ENCODE data around the gene NLRP1. TPM values are rescaled to one million over a fixed set of nuclear protein-coding genes. Genes with fewer than 3 reads are reported as not detected.

NLRP1 gene
- total and polyA plus RNA-seq, 2 of the 13 experiments (the other 11 are each of a cell fraction or from before 2014, with no cell fraction given): 3.4 to 3.7 TPM

DNA sequence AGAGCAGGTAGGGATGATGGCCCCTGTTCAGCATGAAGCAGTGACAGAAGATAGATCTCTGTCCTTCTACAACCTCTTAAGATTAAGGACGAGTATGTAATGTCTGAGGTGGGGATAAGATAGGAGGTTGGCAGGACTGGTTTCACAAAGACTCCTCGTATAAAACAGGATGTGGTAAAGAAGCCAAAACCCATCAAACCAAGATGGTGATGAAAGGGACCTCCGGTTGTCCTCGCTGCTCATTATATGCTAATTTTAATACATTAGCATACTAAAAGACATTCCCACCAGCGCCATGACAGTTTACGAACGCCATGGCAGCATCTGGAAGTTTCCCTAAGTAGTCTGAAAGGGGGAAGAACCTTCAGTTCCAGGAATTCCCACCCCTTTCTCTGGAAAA, 70.7 kb downstream of the NLRP1 start:
- Histone ChIP-seq H3K27ac (ENCODE audit: extremely low read length, insufficient read depth, low read length) (no peak overlapping the region), H3K27me3 (ENCODE audit: control insufficient read depth in 1 of 2, insufficient read depth in 2 of 2, low read length in 2 of 2) (no peaks in the 10 kb centered on the region), H3K4me2 (ENCODE audit: low read depth, low read length) (no peak overlapping the region), H3K4me3 (replicated peaks in 1 of 3; ENCODE audit: insufficient read depth in 1 of 3, low read depth in 2 of 3, low read length in 3 of 3) (no peak overlapping the region), H3K9me3 (ENCODE audit: low read length) (no peaks in the 10 kb centered on the region), H3K36me3 (replicated peaks in 1 of 2; ENCODE audit: control insufficient read depth in 1 of 2, insufficient read depth in 2 of 2, low read length in 2 of 2) (no peaks in the 10 kb centered on the region), H3K79me2 (ENCODE audit: insufficient read depth, low read length) (no peaks in the 10 kb centered on the region), H4K20me1 (ENCODE audit: insufficient read depth, low read length) (no peaks in the 10 kb centered on the region), H3K4me1 (ENCODE audit: insufficient read depth, low read length) (peaks cover 39% of the 10 kb centered on the region), H3K9ac (ENCODE audit: insufficient read depth, low read depth, low read length) (no peak overlapping the region), H2AFZ (ENCODE audit: low read length) (no peak overlapping the region)
- no peak for TF ChIP-seq KLF13 (CRISPR knock-in tag; IDR thresholded peaks at IDR 0.05)
- in situ Hi-C loops (cut with HindIII; ENCODE audit: extremely low pct_ligation_motif_present, low pct_unique_long_range_greater_than_20kb) (no loop called here), intact Hi-C loops (cut with micrococcal nuclease; ENCODE audit: unreplicated experiment) (no loop called here)
- FAIRE-seq (no peak), ATAC-seq (no peak), DNase-seq (ENCODE audit: low spot score) (no peak)
- BruUV-seq (replicated peaks): no TSS peak
- ChIA-PET POLR2A (no interaction called here), CTCF (ENCODE audit: low intra/inter-chr PET ratio, low total read pairs) (no interaction called here)
- WGBS (ENCODE audit: low lambda C conversion rate): 50% methylated on average over 7 of the region's 7 CpGs

DNA sequence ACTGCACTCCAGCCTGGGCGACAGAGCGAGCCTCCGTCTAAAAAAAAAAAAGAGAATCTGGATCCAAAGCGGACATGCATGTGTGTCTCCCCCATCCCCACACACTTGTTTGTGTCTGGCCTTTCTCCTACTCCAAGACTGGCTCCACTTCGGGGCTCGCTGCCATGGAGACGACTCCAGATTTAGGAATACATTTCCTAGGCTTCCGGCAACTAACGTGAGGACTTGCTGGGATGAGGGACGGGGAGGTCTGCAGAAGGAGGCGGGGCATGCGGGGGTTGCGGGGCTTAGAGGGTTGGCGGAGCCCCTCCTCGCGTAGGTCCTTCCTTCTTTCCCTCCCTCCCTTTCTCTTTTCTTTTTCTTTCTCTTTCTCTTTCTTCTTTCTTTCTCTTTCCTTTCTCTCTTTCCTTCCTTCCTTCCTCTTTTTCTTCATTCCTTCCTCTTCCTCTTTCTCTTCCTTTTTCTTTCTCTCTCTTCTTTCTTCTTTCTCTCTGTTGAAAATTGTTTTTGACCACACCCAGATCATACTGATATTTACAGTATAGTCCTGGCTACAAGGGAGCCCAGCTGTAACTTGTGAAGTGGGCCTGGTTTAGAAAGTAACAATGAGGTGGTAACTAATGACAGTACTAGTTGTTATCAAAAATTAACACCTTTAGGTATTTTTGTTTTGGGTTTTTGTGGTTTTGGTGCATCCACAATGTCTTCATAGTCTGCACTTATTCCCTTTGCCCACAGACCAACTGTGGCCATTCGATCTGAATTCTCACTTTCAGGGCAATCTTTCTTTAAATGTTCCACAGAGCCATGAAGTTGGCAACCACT, 72.7 kb downstream of the NLRP1 start:
- Histone ChIP-seq H3K4me3 (replicated peaks in 1 of 3; ENCODE audit: insufficient read depth in 1 of 3, low read depth in 2 of 3, low read length in 3 of 3) (no peak overlapping the region), H3K4me1 (ENCODE audit: insufficient read depth, low read length) (peaks cover 18% of the 10 kb centered on the region), H2AFZ (ENCODE audit: low read length) (no peak overlapping the region), H3K27ac (ENCODE audit: extremely low read length, insufficient read depth, low read length) (no peak overlapping the region), H3K9me3 (ENCODE audit: low read length) (no peaks in the 10 kb centered on the region), H4K20me1 (ENCODE audit: insufficient read depth, low read length) (no peaks in the 10 kb centered on the region), H3K79me2 (ENCODE audit: insufficient read depth, low read length) (no peaks in the 10 kb centered on the region), H3K36me3 (replicated peaks in 1 of 2; ENCODE audit: control insufficient read depth in 1 of 2, insufficient read depth in 2 of 2, low read length in 2 of 2) (no peaks in the 10 kb centered on the region), H3K27me3 (ENCODE audit: control insufficient read depth in 1 of 2, insufficient read depth in 2 of 2, low read length in 2 of 2) (no peaks in the 10 kb centered on the region; a peak in 1 of 5 replicates), H3K4me2 (ENCODE audit: low read depth, low read length) (no peak overlapping the region), H3K9ac (ENCODE audit: insufficient read depth, low read depth, low read length) (no peak overlapping the region)
- in situ Hi-C loops (cut with HindIII; ENCODE audit: extremely low pct_ligation_motif_present, low pct_unique_long_range_greater_than_20kb) (no loop called here), intact Hi-C loops (cut with micrococcal nuclease; ENCODE audit: unreplicated experiment) (no loop called here)
- ChIA-PET POLR2A (no interaction called here), CTCF (ENCODE audit: low intra/inter-chr PET ratio, low total read pairs) (no interaction called here)
- TF ChIP-seq, protein P1, sequence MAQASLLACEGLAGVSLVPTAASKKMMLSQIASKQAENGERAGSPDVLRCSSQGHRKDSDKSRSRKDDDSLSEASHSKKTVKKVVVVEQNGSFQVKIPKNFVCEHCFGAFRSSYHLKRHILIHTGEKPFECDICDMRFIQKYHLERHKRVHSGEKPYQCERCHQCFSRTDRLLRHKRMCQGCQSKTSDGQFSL (CRISPR knock-in tag; IDR thresholded peaks at IDR 0.05): no peak
- TF ChIP-seq ZNF12 (CRISPR knock-in tag; IDR thresholded peaks at IDR 0.05): no peak
- DNase-seq (ENCODE audit: low spot score) (no peak), FAIRE-seq (no peak), ATAC-seq (no peak)
- WGBS (ENCODE audit: low lambda C conversion rate): 63% methylated on average over 17 of the region's 17 CpGs
- BruUV-seq (replicated peaks): no TSS peak

All from HepG2 (cell line).